CD4-positive, alpha-beta T cell treated with Interleukin-6 at 100 ng/mL for 8 hours (primary cell): ENCODE results near the gene TBPL1.
"Not testable (repeated sequence)": the region's sequence is repeated elsewhere in the genome, so short reads cannot be mapped to it uniquely, and the experiment has no call there.

ENCODE experiments used
- DNase-seq: peaks from one replicate; pipeline ENCODE4 v3.0.0-alpha.2; 2020; ENCODE audit warnings: mixed read lengths, low spot score

The TBPL1 gene

GRCh38 chr6:133952815-133953633 is at the start of gene TBPL1:
Gene TBPL1, plus strand, starts transcription at chr6:133953224. Its CDS starts 26,902 bp downstream, at chr6:133980126.
- peak; percentile 93 for DNase-seq

DNA sequence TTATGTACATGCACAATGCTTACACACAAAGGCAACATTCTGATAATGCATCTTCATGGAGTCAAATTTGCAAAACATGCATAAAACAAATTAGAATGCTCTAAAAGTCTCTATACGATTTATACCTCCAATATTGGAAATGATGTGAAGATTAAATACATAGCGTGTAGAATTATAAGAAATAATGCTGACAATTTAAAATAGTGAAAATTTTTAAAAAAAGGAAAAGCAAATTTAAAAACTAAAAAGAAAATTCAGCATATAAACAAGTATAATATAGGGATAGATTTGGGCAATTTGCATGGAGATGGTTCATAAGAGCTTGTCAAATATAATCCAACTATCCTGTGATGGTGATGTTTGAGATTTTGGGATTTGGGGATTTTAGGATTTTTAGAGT is 49.2 kb upstream of the TBPL1 start:
- no peak for DNase-seq

DNA sequence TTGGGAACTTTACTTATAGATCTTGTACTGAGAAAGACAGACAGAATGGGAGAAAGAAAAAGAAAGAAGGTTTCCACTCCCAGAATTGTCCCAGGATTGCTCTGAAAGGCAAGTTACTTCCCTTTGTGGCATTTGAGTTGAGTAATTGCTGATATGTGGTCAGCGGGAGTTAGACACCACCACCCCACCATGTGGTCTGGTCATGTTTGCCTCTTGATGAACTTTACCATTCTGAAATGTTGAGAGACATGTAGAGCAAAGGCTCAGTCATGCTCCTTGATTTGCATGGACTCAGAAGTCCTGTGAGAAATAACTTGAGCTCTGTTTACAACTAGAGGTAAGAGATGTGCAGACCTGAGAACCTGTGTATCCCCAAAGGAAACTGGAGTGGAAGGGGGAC is 47.0 kb upstream of the TBPL1 start:
- no peak for DNase-seq

DNA sequence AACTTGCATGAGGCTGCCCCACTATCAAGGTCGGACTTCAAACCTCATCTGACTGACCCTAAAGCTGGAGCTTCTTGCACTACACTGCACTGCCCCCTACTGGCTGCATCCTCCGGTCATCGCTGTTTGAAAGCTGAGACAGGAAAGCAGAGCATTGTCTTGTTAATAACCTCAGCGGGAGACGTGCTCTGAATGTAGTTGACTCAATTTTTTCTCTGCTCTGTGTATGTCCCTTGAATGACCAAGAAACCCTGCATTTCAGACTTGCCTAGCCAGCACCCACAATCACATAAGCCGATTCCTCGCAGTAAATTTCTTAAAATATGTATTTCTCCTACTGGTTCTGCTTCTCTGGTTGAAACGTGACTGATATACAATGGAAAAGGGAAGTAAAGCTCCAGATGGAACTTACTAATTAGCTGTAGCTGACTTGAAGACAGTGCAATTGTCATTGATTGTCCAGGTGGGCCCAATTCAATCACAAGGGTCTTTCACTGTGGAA is 36.3 kb upstream of the TBPL1 start:
- DNase-seq, result peak; percentile 58

DNA sequence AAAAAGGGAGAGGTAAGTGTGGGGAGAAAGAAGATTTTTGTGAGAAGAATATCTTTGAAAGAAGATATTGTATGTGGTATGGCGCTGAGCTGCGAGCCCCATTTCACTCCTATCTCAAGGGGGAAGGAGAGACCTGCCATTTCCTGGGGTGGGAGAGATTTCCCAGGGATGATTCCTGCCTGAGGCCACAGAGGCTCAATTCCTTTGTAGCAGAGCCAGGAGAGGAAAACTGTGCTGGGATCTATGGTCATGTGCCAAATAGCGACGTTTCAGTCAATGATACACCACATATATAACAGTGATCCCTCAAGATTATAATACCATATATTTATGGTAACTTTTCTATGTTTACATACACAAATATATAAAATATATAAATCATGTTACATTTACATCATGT is 35.2 kb upstream of the TBPL1 start:
- DNase-seq, result no peak

DNA sequence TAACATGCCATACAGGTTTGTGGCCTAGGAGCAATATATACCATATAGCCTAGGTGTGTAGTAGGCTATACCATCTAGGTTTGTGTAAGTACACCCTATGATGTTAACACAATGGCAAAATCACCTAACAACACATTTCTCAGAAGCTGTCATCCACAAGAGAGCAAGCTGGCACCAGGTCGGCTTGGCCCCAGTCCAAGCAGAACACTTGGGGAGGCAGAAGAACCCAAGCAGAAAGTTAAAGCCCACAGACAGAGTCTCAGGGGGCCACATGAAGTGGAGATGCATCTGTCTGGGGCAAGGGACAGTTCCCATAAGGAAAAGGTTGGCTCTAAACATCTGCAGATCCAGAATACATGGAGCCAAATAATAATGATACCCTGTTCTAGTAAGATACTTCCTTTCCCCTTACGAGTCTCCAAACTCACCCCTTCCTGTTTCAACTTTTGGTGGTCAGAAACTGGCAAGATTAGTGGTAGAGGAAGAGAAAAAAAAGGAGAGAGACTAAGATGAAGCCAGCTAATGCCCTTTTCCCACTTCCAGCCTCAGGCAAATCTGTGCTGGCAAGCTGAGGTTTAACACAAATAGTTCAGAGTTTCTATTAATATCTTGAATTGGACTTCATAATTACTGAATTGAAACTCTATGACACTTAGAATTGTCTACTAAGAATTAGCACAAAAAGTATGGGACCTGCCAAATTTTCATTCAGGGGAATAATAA is 34.7 kb upstream of the TBPL1 start:
- no peak for DNase-seq

DNA sequence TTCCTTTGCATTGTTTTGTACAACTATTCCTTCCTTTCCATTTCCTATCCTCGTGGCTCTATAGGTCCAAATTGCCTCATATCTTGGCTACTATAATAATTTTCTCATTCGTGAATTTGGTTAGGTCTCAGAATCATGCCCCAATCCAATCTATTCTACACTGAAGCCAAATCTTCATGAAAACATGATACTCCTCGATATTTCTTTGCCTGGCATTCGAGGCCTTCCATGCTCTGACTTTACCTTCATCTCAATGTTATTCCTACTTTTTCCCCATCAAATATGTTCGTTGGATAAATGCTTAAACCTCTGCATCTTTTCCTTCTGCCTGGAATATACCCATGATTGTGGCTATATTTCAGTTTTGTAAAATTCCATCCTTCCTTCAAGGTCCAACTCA is 33.7 kb upstream of the TBPL1 start:
- no peak for DNase-seq

GRCh38 chr6:133921249-133921859 is 31.7 kb upstream of the TBPL1 start:
- DNase-seq, result peak; percentile 52

GRCh38 chr6:133923938-133924593 is 29.0 kb upstream of the TBPL1 start:
- DNase-seq, result peak; percentile 63

DNA sequence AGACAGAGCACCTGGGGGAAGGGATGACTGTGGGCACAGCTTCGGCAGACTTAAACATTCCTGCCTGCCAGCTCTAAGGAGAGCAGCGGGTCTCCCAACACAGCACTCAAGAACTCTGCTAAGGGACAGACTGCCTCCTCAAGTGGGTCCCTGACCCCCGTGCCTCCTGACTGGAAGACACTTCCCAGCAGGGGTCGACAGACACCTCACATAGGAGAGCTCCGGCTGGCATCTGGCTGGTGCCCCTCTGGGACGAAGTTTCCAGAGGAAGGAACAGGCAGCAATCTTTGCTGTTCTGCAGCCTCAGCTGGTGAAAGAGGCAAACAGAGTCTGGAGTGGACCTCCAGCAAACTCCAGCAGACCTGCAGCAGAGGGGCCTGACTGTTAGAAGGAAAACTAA is 21.8 kb upstream of the TBPL1 start:
- not testable (repeated sequence) for DNase-seq

- not testable (repeated sequence) for DNase-seq
These were observed 16.7 kb upstream of the TBPL1 start for GRCh38 chr6:133936352-133936751.

DNA sequence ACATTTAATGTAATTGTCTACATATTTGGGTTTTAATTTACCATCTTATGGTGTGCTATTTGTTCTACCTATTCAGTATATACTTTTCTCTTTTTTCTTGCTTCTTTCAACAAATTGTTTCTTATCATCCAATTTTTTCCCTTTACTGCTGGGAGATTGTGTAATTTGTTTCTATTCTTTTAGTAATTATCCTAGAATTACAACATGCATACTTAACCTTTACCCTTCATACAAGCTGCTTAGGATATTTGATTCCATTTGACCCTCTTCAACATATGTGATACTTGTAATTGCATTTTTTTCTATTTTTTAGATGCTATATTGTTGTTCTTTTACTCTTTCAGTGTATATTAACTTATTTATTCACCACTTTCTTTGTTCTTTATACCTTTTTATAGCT is 15.1 kb upstream of the TBPL1 start:
- no peak for DNase-seq

DNA sequence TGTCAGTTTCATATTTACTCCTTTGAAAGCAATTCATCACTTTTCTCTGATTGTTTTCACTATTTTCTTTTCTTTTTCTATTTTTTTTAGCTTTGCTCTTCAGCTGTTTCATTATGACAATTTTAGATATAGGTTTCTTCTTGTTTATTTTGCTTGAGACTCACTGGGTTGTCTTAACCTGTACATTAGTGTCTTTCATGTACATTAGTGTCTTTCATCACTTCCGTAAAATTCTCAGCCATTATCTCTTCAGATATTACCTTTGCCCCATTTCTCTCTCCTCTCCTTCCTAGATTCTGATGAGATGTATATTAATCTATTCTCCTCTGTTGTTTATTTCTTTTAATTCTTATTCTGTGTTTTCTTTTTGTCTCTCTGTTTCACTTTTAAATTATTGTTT is 14.5 kb upstream of the TBPL1 start:
- no peak for DNase-seq

DNA sequence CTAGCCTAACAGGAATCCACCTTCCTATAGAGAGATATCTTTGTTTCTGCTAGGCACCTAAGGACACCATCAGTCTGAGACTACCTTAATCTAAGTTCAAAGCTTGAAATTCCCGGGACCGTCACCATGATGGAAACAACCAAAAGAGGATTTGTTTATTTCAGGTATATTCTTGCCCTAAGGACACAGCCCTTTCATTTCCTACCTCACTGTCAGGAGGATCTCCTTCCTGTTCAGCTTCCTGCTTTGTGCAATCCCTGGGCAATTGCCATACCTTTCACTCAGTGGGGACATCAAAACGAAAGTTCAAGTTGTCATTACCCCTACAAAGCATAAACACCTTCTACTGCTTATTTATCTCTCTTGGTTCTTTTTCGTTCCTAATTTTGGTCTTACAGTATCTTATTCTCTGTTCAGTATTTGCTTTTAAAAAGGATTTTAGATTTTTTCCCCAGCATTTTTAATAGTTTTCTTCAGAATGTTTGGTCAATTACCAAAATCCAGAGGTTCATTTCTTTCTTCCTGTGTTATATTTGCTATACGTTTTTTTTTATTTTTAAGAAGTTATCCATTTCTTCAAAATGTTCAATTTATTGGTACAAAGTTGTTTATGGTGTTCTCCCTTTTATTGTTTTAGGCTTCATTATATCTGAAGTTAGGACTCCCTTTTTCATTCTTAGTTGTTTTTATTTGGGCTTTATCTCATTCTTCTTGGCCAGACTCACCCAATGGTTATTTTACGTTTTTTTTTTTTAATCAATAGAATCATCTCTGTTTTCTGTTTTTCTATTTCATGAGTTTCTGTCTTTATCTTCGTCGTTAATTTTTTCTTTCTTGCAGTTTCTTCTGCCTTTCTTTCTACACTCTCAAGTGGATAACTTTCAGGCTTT is 13.0 kb upstream of the TBPL1 start:
- DNase-seq, result no peak

DNA sequence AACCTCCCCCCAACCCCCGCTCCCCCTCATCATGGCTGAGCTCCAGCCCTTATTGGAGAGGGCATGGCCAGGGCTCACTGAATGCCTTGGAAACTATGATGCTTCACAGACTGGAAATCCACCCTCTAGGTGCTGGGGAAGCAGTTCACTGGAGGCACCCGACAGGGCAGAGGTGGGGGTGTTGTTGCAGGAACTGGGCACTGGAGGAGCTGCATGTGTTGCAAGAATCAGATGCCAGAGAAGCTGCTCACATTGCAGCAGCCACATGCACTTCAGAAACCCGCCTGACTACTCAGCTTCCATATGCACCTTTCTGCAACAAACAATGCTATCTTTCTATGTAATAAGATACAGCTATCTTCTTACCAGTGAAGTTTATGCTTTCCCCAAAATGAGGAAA is 7.9 kb upstream of the TBPL1 start:
- DNase-seq, result no peak

DNA sequence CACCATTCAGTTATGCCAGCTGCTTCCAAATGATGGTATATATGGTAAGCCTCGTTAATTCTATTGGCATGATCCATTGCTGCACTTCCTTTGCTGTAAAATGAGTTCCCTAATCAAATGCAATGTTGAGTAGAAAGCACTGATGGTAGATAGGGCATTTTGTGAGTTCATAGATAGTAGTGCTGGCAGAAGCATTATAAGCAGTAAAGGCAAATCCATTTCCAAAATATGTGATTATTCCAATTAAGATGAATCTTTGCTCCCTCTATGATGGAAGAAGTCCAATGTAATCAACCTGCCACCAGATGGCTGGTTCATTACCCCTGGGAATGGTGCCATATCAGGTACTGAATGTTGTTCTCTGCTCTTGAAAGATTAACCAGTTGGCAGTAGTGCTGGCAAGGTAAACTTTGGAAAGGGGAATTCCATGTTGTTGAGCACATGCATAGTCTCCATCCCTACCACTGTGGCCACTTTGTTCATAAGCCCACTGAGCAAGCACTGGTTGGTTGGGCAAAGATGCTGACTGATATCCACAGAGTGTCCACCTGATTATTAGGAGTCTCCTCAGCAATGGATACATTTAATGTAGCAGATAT is 5.6 kb upstream of the TBPL1 start:
- DNase-seq, result no peak

DNA sequence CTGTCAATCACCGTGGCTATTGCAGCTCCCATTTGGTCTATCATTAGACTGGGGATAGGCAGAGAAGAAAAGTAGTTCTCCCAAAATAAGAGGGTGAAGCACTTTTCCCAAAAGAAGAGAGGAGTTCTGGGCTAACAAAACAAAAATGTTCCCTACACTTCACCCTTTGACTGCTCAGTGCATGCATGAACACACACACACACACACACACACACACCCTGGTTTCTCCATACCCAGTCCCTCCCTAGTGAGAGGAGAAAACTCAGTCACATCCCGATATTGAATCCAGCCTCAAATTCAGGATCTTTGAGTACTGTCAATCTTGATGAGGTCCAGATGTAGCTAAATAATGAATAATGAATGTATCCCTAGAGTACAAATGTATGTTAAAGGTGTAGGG is 4.6 kb upstream of the TBPL1 start:
- no peak for DNase-seq

- no peak for DNase-seq
These were observed 1.8 kb upstream of the TBPL1 start for GRCh38 chr6:133951227-133951626.

GRCh38 chr6:133951881-133952814 is 876 bp upstream of the TBPL1 start:
- peak; percentile 40 for DNase-seq
